ENCODE measurements around the gene THNSL1. TPM values are rescaled to one million over a fixed set of nuclear protein-coding genes. Genes with fewer than 3 reads are reported as not detected.

THNSL1 gene
- total and polyA plus RNA-seq, 2 of the 8 experiments (the other 6 are each of a cell fraction or from before 2014, with no cell fraction given) = 1.4 to 3.1 TPM

GRCh38 chr10:24971374-24971773, 45.0 kb upstream of the THNSL1 start:
- FAIRE-seq (no peak), DNase-seq (ENCODE audit: low read depth in 1 of 2, low spot score in 2 of 2) (no peak)
- Histone ChIP-seq H2AK5ac (ENCODE audit: low read depth, low read length) (no peak overlapping the region), H3K4me3 (ENCODE audit: extremely low read depth in 1 of 4, insufficient read depth in 2 of 4, low read depth in 3 of 4, low read length in 4 of 4) (no peak overlapping the region), H3K79me1 (ENCODE audit: low read depth, low read length) (no peaks in the 10 kb centered on the region), H4K8ac (ENCODE audit: extremely low read depth, insufficient read depth, low read length) (no peak overlapping the region), H3K27ac (ENCODE audit: low read depth, low read length) (no peak overlapping the region), H3K4ac (replicated peaks; ENCODE audit: insufficient read length, low read depth, low read length) (no peak overlapping the region), H2BK15ac (ENCODE audit: low read length) (no peak overlapping the region), H2AFZ (ENCODE audit: low read length) (no peak overlapping the region), H3K9me3 (ENCODE audit: insufficient read depth in 2 of 2, low read depth in 1 of 2, low read length in 1 of 2) (no peaks in the 10 kb centered on the region), H2BK20ac (ENCODE audit: low read length) (no peak overlapping the region), H2BK5ac (ENCODE audit: low read depth, low read length) (no peak overlapping the region), H3K4me2 (ENCODE audit: insufficient read depth in 1 of 2, low read depth in 2 of 2, low read length in 2 of 2) (no peak overlapping the region), H2BK12ac (ENCODE audit: low read depth, low read length) (no peak overlapping the region), H3K23ac (ENCODE audit: insufficient read length) (no peak overlapping the region), H3K79me2 (ENCODE audit: control insufficient read depth in 1 of 2, insufficient read depth in 2 of 2, low read length in 2 of 2) (no peaks in the 10 kb centered on the region), H4K20me1 (replicated peaks in 1 of 2; ENCODE audit: control insufficient read depth in 1 of 2, insufficient read depth in 2 of 2, low read length in 2 of 2) (peaks cover 0 to 4% of the 10 kb centered on the region in 2 experiments), H3K36me3 (ENCODE audit: control insufficient read depth in 2 of 4, insufficient read depth in 4 of 4, low read length in 3 of 4) (no peaks in the 10 kb centered on the region), H3K27me3 (replicated peaks in 1 of 4; ENCODE audit: control insufficient read depth in 3 of 4, extremely low read depth in 1 of 4, insufficient read depth in 3 of 4, low read length in 3 of 4) (no peaks in the 10 kb centered on the region), H2BK120ac (replicated peaks; ENCODE audit: low read depth, low read length) (no peak overlapping the region), H3K18ac (ENCODE audit: extremely low read depth, low read length) (no peak overlapping the region), H3K23me2 (ENCODE audit: low read depth, low read length) (peaks cover 4% of the 10 kb centered on the region; the same call in 1 of the 2 replicates), H3K4me1 (replicated peaks in 1 of 4; ENCODE audit: control insufficient read depth in 3 of 4, insufficient read depth in 4 of 4, low read length in 3 of 4) (no peaks in the 10 kb centered on the region), H3K9ac (replicated peaks in 1 of 4; ENCODE audit: extremely low read depth in 1 of 4, low read depth in 3 of 4, low read length in 3 of 4) (no peak overlapping the region), H4K91ac (replicated peaks; ENCODE audit: insufficient read length, low read length) (no peak overlapping the region), H4K5ac (ENCODE audit: insufficient read length, low read depth, low read length) (no peak overlapping the region), H3K56ac (replicated peaks; ENCODE audit: insufficient read length, low read depth, low read length) (no peak overlapping the region), H3K14ac (ENCODE audit: insufficient read length) (no peak overlapping the region)
- ChIA-PET POLR2A (ENCODE audit: partially characterized antibody) (interaction anchor here (0.7 kb wide), 2 partner anchors 18 to 86 kb away, joined by 3 read pairs; no protein-coding TSS in a partner anchor), CTCF (ENCODE audit: partially characterized antibody) (interaction anchor here (0.6 to 1.6 kb wide), 3 partner anchors 9 to 110 kb away, joined by 3 to 9 read pairs (median 4); no protein-coding TSS in a partner anchor)
- TF ChIP-seq CBX8 (IDR thresholded peaks at IDR 0.05; ENCODE audit: borderline replicate concordance, low read depth, low read length) (no peak), EP300 (IDR thresholded peaks at IDR 0.05; ENCODE audit: borderline replicate concordance in 1 of 2, low read depth in 2 of 2, low read length in 2 of 2) (no peak), TAF7 (optimal IDR thresholded peaks at IDR 0.05; ENCODE audit: borderline replicate concordance, low read depth, low read length) (no peak), HDAC6 (IDR thresholded peaks at IDR 0.05; ENCODE audit: low read depth, low read length) (no peak), SP2 (IDR thresholded peaks at IDR 0.05; ENCODE audit: low read length) (no peak), CREB1 (IDR thresholded peaks at IDR 0.05) (no peak), CBX5 (IDR thresholded peaks at IDR 0.05; ENCODE audit: low read depth, low read length) (no peak), KDM1A (IDR thresholded peaks at IDR 0.05; ENCODE audit: borderline replicate concordance, low read length) (no peak), BCL11A (IDR thresholded peaks at IDR 0.05; ENCODE audit: low read depth in 2 of 2, low read length in 2 of 2) (no peak), MAFK (IDR thresholded peaks at IDR 0.05; ENCODE audit: low read depth, low read length) (no peak), MAX (IDR thresholded peaks at IDR 0.05) (no peak), HDAC2 (IDR thresholded peaks at IDR 0.05; ENCODE audit: borderline replicate concordance in 1 of 2, low read depth in 2 of 2, low read length in 2 of 2) (no peak), SUZ12 (IDR thresholded peaks at IDR 0.05; ENCODE audit: low read length) (no peak)
